HepG2 (cell line): ENCODE data around the gene WNK4. TPM values are rescaled to one million over a fixed set of nuclear protein-coding genes. Genes with fewer than 3 reads are reported as not detected.

Experiments used
- HNRNPL ChIP-seq: fragments of 200-400 bp; formaldehyde crosslinking; IDR thresholded peaks from 2 replicates; pipeline ENCODE4 v1.6.1; 2017; ENCODE audit warnings: mild to moderate bottlenecking, low read depth, low read length
- ISL2 ChIP-seq: sonication (generic); formaldehyde crosslinking; IDR thresholded peaks from 2 replicates; pipeline ENCODE4 v1.5.0; 2020; ENCODE audit warnings: missing genetic modification reagents
- KDM1A ChIP-seq: IDR thresholded peaks from 2 replicates; pipeline ENCODE4 v1.6.1; 2016; ENCODE audit warnings: missing compliant biosample characterization
- MTF2 ChIP-seq: sonication (generic); formaldehyde crosslinking; IDR thresholded peaks from 2 replicates; pipeline ENCODE4 v1.5.0; 2020; ENCODE audit warnings: missing genetic modification reagents, borderline replicate concordance
- WIZ ChIP-seq: sonication (generic); formaldehyde crosslinking; IDR thresholded peaks from 2 replicates; pipeline ENCODE4 v1.5.1; 2020; ENCODE audit warnings: mild to moderate bottlenecking, missing genetic modification reagents
- ZNF790 ChIP-seq: sonication (generic); formaldehyde crosslinking; IDR thresholded peaks from 2 replicates; pipeline ENCODE4 v1.8.0; 2022; ENCODE audit warnings: missing genetic modification reagents, mild to moderate bottlenecking, borderline replicate concordance
- polyA plus RNA-seq, 8 experiments: library from polyadenylated mRNA; depleted of rRNA in 3 of 8; stranded (reverse) in 7 of 8; unstranded in 1 of 8; fragments of >200 nt; fragmentation: Illumina TruSeq in 4 of 8; extraction: Trizol in 4 of 8; gene quantifications; 2 replicates each; pipeline versions ENCODE4 v1.2.1 to v1.2.3, GENCODE V29; 2011 to 2016; ENCODE audit warnings: low read depth in 4 of 8, missing spikeins in 1 of 8, mixed read lengths in 1 of 8; ENCODE audit not compliant: insufficient read depth in 1 of 8
- total RNA-seq, 5 experiments: library from RNA; depleted of rRNA; stranded (reverse); fragments of >200 nt; fragmentation: Illumina TruSeq; extraction: Trizol; gene quantifications; 2 replicates each; pipeline ENCODE4 v1.2.3, GENCODE V29; 2016; ENCODE audit warnings: low read depth in 1 of 5
- TF ChIP-seq, protein P1 (sequence below): sonication (generic); formaldehyde crosslinking; IDR thresholded peaks from 2 replicates; pipeline ENCODE4 v1.5.1; 2020; ENCODE audit warnings: mild to moderate bottlenecking, missing genetic modification reagents, borderline replicate concordance
- TF ChIP-seq, protein P2 (sequence below): sonication (generic); formaldehyde crosslinking; IDR thresholded peaks from 2 replicates; pipeline ENCODE4 v1.8.1; 2022; ENCODE audit warnings: low read depth, mild to moderate bottlenecking, missing genetic modification reagents
- TF ChIP-seq, protein P3 (sequence below): IDR thresholded peaks from 2 replicates; pipeline ENCODE4 v1.6.1; 2016; ENCODE audit warnings: low read depth, missing genetic modification reagents, missing compliant biosample characterization
- TF ChIP-seq, protein P4 (sequence below): IDR thresholded peaks from 2 replicates; pipeline ENCODE4 v1.6.1; 2016; ENCODE audit warnings: control low read depth
- TF ChIP-seq, protein P5 (sequence below): sonication (generic); formaldehyde crosslinking; IDR thresholded peaks from 2 replicates; pipeline ENCODE4 v1.4.0; 2020; ENCODE audit warnings: missing genetic modification reagents, borderline replicate concordance

Gene WNK4
- total and polyA plus RNA-seq, 2 of the 13 experiments (the other 11 are each of a cell fraction or from before 2014, with no cell fraction given) = 2.7 to 13.7 TPM

DNA sequence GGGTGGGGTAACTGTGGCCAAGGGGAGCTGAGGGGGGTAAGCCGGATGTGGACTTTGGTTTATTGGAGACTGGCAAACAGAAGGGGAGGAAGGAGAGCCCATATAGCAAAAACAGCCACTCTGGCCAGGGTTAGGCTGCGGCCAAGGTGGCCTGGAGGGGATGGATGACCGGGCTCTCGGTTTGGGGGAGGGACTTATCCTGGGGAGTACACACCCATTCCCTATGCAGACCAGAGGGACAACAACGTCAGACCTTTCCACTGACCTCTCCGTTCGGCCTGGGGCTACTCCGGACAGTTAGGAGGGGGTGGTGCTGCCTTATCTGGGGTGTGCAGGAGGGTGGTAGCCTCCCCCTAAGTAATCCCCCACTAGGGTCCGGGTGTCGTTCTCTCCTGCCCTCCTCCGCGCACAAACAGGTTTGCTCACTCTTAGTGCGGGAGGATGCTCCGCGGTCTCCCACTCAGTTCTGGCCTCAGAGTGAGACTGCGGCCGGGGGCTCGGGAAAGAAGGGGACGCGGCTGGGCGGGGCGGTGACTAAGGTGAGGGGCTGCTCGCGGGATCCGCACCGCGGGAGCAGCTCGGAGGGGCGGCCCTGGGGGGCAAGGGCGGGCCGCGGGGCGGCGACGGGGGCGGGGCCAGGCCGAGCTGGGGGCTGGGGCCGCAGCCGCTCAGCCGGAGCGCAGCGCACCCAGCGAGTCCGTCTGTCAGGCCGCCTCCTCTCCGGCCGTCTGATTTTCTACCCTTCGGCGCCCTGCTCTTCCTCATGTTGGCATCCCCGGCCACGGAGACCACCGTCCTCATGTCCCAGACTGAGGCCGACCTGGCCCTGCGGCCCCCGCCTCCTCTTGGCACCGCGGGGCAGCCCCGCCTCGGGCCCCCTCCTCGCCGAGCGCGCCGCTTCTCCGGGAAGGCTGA is at the start of gene WNK4 (continued):
- TF ChIP-seq HNRNPL (peak; percentile 64; the same call in 1 of the 2 replicates), KDM1A (no peak; the same call in 1 of the 2 replicates), WIZ (CRISPR knock-in tag) (peak; percentile 96), ZNF790 (CRISPR knock-in tag) (0 out of 2 replicates have a peak, but pooled peaks have one; percentile 84), MTF2 (no peak; the same call in 1 of the 2 replicates), ISL2 (CRISPR knock-in tag) (peak; percentile 49)
- TF ChIP-seq, protein P1, sequence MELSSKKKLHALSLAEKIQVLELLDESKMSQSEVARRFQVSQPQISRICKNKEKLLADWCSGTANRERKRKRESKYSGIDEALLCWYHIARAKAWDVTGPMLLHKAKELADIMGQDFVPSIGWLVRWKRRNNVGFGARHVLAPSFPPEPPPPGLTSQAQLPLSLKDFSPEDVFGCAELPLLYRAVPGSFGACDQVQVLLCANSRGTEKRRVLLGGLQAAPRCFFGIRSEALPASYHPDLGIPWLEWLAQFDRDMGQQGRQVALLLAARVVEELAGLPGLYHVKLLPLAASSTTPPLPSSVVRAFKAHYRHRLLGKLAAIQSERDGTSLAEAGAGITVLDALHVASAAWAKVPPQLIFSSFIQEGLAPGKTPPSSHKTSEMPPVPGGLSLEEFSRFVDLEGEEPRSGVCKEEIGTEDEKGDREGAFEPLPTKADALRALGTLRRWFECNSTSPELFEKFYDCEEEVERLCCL (CRISPR knock-in tag) = no peak
- TF ChIP-seq, protein P2, sequence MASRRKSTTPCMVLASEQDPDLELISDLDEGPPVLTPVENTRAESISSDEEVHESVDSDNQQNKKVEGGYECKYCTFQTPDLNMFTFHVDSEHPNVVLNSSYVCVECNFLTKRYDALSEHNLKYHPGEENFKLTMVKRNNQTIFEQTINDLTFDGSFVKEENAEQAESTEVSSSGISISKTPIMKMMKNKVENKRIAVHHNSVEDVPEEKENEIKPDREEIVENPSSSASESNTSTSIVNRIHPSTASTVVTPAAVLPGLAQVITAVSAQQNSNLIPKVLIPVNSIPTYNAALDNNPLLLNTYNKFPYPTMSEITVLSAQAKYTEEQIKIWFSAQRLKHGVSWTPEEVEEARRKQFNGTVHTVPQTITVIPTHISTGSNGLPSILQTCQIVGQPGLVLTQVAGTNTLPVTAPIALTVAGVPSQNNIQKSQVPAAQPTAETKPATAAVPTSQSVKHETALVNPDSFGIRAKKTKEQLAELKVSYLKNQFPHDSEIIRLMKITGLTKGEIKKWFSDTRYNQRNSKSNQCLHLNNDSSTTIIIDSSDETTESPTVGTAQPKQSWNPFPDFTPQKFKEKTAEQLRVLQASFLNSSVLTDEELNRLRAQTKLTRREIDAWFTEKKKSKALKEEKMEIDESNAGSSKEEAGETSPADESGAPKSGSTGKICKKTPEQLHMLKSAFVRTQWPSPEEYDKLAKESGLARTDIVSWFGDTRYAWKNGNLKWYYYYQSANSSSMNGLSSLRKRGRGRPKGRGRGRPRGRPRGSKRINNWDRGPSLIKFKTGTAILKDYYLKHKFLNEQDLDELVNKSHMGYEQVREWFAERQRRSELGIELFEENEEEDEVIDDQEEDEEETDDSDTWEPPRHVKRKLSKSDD = peak; percentile 22; the same call in 1 of the 2 replicates
- TF ChIP-seq, protein P3, sequence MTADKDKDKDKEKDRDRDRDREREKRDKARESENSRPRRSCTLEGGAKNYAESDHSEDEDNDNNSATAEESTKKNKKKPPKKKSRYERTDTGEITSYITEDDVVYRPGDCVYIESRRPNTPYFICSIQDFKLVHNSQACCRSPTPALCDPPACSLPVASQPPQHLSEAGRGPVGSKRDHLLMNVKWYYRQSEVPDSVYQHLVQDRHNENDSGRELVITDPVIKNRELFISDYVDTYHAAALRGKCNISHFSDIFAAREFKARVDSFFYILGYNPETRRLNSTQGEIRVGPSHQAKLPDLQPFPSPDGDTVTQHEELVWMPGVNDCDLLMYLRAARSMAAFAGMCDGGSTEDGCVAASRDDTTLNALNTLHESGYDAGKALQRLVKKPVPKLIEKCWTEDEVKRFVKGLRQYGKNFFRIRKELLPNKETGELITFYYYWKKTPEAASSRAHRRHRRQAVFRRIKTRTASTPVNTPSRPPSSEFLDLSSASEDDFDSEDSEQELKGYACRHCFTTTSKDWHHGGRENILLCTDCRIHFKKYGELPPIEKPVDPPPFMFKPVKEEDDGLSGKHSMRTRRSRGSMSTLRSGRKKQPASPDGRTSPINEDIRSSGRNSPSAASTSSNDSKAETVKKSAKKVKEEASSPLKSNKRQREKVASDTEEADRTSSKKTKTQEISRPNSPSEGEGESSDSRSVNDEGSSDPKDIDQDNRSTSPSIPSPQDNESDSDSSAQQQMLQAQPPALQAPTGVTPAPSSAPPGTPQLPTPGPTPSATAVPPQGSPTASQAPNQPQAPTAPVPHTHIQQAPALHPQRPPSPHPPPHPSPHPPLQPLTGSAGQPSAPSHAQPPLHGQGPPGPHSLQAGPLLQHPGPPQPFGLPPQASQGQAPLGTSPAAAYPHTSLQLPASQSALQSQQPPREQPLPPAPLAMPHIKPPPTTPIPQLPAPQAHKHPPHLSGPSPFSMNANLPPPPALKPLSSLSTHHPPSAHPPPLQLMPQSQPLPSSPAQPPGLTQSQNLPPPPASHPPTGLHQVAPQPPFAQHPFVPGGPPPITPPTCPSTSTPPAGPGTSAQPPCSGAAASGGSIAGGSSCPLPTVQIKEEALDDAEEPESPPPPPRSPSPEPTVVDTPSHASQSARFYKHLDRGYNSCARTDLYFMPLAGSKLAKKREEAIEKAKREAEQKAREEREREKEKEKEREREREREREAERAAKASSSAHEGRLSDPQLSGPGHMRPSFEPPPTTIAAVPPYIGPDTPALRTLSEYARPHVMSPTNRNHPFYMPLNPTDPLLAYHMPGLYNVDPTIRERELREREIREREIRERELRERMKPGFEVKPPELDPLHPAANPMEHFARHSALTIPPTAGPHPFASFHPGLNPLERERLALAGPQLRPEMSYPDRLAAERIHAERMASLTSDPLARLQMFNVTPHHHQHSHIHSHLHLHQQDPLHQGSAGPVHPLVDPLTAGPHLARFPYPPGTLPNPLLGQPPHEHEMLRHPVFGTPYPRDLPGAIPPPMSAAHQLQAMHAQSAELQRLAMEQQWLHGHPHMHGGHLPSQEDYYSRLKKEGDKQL (CRISPR knock-in tag) = 0 out of 2 replicates have a peak, but pooled peaks have one; percentile 37
- TF ChIP-seq, protein P4, sequence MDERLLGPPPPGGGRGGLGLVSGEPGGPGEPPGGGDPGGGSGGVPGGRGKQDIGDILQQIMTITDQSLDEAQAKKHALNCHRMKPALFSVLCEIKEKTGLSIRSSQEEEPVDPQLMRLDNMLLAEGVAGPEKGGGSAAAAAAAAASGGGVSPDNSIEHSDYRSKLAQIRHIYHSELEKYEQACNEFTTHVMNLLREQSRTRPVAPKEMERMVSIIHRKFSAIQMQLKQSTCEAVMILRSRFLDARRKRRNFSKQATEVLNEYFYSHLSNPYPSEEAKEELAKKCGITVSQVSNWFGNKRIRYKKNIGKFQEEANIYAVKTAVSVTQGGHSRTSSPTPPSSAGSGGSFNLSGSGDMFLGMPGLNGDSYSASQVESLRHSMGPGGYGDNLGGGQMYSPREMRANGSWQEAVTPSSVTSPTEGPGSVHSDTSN = 0 out of 2 replicates have a peak, but pooled peaks have one; percentile 4
- TF ChIP-seq, protein P5, sequence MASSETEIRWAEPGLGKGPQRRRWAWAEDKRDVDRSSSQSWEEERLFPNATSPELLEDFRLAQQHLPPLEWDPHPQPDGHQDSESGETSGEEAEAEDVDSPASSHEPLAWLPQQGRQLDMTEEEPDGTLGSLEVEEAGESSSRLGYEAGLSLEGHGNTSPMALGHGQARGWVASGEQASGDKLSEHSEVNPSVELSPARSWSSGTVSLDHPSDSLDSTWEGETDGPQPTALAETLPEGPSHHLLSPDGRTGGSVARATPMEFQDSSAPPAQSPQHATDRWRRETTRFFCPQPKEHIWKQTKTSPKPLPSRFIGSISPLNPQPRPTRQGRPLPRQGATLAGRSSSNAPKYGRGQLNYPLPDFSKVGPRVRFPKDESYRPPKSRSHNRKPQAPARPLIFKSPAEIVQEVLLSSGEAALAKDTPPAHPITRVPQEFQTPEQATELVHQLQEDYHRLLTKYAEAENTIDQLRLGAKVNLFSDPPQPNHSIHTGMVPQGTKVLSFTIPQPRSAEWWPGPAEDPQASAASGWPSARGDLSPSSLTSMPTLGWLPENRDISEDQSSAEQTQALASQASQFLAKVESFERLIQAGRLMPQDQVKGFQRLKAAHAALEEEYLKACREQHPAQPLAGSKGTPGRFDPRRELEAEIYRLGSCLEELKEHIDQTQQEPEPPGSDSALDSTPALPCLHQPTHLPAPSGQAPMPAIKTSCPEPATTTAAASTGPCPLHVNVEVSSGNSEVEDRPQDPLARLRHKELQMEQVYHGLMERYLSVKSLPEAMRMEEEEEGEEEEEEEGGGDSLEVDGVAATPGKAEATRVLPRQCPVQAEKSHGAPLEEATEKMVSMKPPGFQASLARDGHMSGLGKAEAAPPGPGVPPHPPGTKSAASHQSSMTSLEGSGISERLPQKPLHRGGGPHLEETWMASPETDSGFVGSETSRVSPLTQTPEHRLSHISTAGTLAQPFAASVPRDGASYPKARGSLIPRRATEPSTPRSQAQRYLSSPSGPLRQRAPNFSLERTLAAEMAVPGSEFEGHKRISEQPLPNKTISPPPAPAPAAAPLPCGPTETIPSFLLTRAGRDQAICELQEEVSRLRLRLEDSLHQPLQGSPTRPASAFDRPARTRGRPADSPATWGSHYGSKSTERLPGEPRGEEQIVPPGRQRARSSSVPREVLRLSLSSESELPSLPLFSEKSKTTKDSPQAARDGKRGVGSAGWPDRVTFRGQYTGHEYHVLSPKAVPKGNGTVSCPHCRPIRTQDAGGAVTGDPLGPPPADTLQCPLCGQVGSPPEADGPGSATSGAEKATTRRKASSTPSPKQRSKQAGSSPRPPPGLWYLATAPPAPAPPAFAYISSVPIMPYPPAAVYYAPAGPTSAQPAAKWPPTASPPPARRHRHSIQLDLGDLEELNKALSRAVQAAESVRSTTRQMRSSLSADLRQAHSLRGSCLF = no peak
